SK-N-SH treated with all-trans-retinoic acid at 6 μM for 48 hours (cell line): ENCODE data around the gene NINJ2.
A peak's percentile ranks its signal among the peaks of the same experiment; 100 is the strongest.

ENCODE experiments used
- ATAC-seq: fragments of 200-7000 bp; cut with Tn5 transposase; 3 replicates; pipeline ENCODE4 v1.9.1; 2020; ENCODE audit warnings: mild to moderate bottlenecking, moderate library complexity
- ARNTL ChIP-seq: fragments of 450-650 bp; formaldehyde crosslinking; IDR thresholded peaks from 2 replicates; pipeline ENCODE4 v1.5.0; 2020; ENCODE audit warnings: low read depth, mild to moderate bottlenecking, moderate library complexity, borderline replicate concordance
- CSDC2 ChIP-seq: fragments of 250-450 bp; sonication (Bioruptor Pico); IDR thresholded peaks from 2 replicates; pipeline ENCODE4 v1.5.0; 2020; ENCODE audit warnings: mild to moderate bottlenecking, moderate library complexity
- ESRRG ChIP-seq: fragments of 250-450 bp; sonication (Bioruptor Pico); IDR thresholded peaks from 2 replicates; pipeline ENCODE4 v1.6.1; 2021; ENCODE audit warnings: mild to moderate bottlenecking
- GLIS3 ChIP-seq: fragments of 250-450 bp; sonication (Bioruptor Pico); IDR thresholded peaks from 2 replicates; pipeline ENCODE4 v1.5.0; 2020; ENCODE audit warnings: mild to moderate bottlenecking, moderate library complexity
- ISL1 ChIP-seq: fragments of 250-450 bp; sonication (Bioruptor Pico); IDR thresholded peaks from 2 replicates; pipeline ENCODE4 v2.1.2; 2022; ENCODE audit warnings: mild to moderate bottlenecking, moderate library complexity
- OSR1 ChIP-seq: fragments of 250-450 bp; sonication (Bioruptor Pico); IDR thresholded peaks from 2 replicates; pipeline ENCODE4 v1.8.0; 2022; ENCODE audit warnings: moderate library complexity, mild to moderate bottlenecking, inconsistent platforms
- RARB ChIP-seq: fragments of 250-450 bp; sonication (Bioruptor Pico); IDR thresholded peaks from 2 replicates; pipeline ENCODE4 v1.8.0; 2021; ENCODE audit warnings: mild to moderate bottlenecking, moderate library complexity
- SNAI2 ChIP-seq: fragments of 250-450 bp; sonication (Bioruptor Pico); IDR thresholded peaks from 2 replicates; pipeline ENCODE4 v1.5.0; 2020; ENCODE audit warnings: mild to moderate bottlenecking, moderate library complexity
- TCF4 ChIP-seq: fragments of 250-450 bp; sonication (Bioruptor Pico); IDR thresholded peaks from 2 replicates; pipeline ENCODE4 v1.8.0; 2021; ENCODE audit warnings: mild to moderate bottlenecking, moderate library complexity, borderline replicate concordance
- TOX ChIP-seq: fragments of 250-450 bp; sonication (Bioruptor Pico); IDR thresholded peaks from 2 replicates; pipeline ENCODE4 v1.8.0; 2021; ENCODE audit warnings: mild to moderate bottlenecking, moderate library complexity, borderline replicate concordance
- TSHZ2 ChIP-seq: fragments of 250-450 bp; sonication (Bioruptor Pico); IDR thresholded peaks from 2 replicates; pipeline ENCODE4 v1.5.0; 2020; ENCODE audit warnings: mild to moderate bottlenecking, moderate library complexity
- ZC3H10 ChIP-seq: fragments of 250-450 bp; sonication (Bioruptor Pico); IDR thresholded peaks from 2 replicates; pipeline ENCODE4 v1.5.1; 2021; ENCODE audit warnings: mild to moderate bottlenecking, moderate library complexity
- ZFP3 ChIP-seq: fragments of 250-450 bp; sonication (Bioruptor Pico); IDR thresholded peaks from 2 replicates; pipeline ENCODE4 v1.5.0; 2020; ENCODE audit warnings: mild to moderate bottlenecking, moderate library complexity
- ZFP30 ChIP-seq: fragments of 450-650 bp; formaldehyde crosslinking; IDR thresholded peaks from 2 replicates; pipeline ENCODE4 v1.5.0; 2022; ENCODE audit warnings: mild to moderate bottlenecking, moderate library complexity
- ZNF565 ChIP-seq: fragments of 450-650 bp; formaldehyde crosslinking; conservative IDR thresholded peaks from 2 replicates; pipeline ENCODE4 v1.5.0; 2020; ENCODE audit warnings: low read depth, mild to moderate bottlenecking, moderate library complexity
- ZNF70 ChIP-seq: fragments of 450-650 bp; formaldehyde crosslinking; IDR thresholded peaks from 2 replicates; pipeline ENCODE4 v1.5.0; 2020; ENCODE audit warnings: mild to moderate bottlenecking, moderate library complexity
- ZNF8 ChIP-seq: fragments of 450-650 bp; formaldehyde crosslinking; IDR thresholded peaks from 2 replicates; pipeline ENCODE4 v1.5.0; 2020; ENCODE audit warnings: mild to moderate bottlenecking, moderate library complexity
- TF ChIP-seq, protein P1 (sequence below): fragments of 250-450 bp; sonication (Bioruptor Pico); IDR thresholded peaks from 2 replicates; pipeline ENCODE4 v1.5.1; 2021; ENCODE audit warnings: mild to moderate bottlenecking, moderate library complexity
- TF ChIP-seq, protein P2 (sequence below): fragments of 250-450 bp; sonication (Bioruptor Pico); IDR thresholded peaks from 2 replicates; pipeline ENCODE4 v1.8.0; 2021; ENCODE audit warnings: low read depth, mild to moderate bottlenecking, moderate library complexity, borderline replicate concordance
- TF ChIP-seq, protein P3 (sequence below): fragments of 250-450 bp; sonication (Bioruptor Pico); IDR thresholded peaks from 2 replicates; pipeline ENCODE4 v1.8.0; 2020; ENCODE audit warnings: mild to moderate bottlenecking, moderate library complexity, borderline replicate concordance

The NINJ2 gene

DNA sequence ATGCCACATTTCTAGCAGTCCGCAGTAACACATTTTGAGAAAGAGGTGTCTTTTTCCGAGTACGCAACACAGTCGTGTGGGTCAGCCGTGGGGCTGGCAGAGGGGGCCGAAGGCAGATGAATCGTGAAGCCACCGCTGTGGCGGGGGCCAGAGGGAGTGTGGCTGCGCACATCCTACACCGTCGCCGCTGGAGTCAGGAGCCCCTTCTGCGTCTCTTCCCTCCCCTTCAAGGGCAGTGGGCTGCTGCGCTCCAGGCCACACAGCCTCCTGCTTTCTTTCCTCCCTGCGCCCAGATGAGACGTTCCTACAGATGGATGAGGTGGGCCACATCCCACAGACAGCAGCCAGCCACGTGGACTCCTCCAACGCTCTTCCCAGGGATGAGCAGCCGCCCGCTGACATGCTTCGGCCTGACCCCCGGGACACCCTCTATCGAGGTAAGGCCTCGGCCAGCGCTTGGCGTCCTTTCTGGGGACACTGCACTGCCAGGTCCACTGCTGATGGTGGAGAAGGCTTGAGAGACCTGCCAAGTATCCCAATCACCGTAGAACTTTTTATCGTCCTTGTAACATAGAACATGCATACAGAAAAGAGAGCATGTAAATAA is 113.7 kb downstream of the NINJ2 start:
- no peak for ATAC-seq
- no peak for TF ChIP-seq GLIS3 (CRISPR knock-in tag)
- no peak for TF ChIP-seq TOX (CRISPR knock-in tag)
- TF ChIP-seq RARB (CRISPR knock-in tag): no peak
- TF ChIP-seq TCF4 (CRISPR knock-in tag): no peak
- TF ChIP-seq ZFP30 (CRISPR knock-in tag): no peak
- no peak for TF ChIP-seq ESRRG (CRISPR knock-in tag)
- no peak for TF ChIP-seq ZC3H10
- no peak for TF ChIP-seq ZNF70 (CRISPR knock-in tag)
- no peak for TF ChIP-seq OSR1 (CRISPR knock-in tag)
- TF ChIP-seq SNAI2 (CRISPR knock-in tag): no peak
- no peak for TF ChIP-seq CSDC2 (CRISPR knock-in tag)
- no peak for TF ChIP-seq TSHZ2 (CRISPR knock-in tag)
- TF ChIP-seq ZFP3: no peak
- TF ChIP-seq ARNTL (CRISPR knock-in tag): no peak
- TF ChIP-seq ZNF8: no peak
- TF ChIP-seq ISL1: no peak
- TF ChIP-seq, protein P1, sequence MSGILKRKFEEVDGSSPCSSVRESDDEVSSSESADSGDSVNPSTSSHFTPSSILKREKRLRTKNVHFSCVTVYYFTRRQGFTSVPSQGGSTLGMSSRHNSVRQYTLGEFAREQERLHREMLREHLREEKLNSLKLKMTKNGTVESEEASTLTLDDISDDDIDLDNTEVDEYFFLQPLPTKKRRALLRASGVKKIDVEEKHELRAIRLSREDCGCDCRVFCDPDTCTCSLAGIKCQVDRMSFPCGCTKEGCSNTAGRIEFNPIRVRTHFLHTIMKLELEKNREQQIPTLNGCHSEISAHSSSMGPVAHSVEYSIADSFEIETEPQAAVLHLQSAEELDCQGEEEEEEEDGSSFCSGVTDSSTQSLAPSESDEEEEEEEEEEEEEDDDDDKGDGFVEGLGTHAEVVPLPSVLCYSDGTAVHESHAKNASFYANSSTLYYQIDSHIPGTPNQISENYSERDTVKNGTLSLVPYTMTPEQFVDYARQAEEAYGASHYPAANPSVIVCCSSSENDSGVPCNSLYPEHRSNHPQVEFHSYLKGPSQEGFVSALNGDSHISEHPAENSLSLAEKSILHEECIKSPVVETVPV (CRISPR knock-in tag): no peak

- no peak for ATAC-seq
- no peak for TF ChIP-seq RARB (CRISPR knock-in tag)
- TF ChIP-seq OSR1 (CRISPR knock-in tag): no peak
- no peak for TF ChIP-seq ZNF565 (CRISPR knock-in tag)
- TF ChIP-seq, protein P2, sequence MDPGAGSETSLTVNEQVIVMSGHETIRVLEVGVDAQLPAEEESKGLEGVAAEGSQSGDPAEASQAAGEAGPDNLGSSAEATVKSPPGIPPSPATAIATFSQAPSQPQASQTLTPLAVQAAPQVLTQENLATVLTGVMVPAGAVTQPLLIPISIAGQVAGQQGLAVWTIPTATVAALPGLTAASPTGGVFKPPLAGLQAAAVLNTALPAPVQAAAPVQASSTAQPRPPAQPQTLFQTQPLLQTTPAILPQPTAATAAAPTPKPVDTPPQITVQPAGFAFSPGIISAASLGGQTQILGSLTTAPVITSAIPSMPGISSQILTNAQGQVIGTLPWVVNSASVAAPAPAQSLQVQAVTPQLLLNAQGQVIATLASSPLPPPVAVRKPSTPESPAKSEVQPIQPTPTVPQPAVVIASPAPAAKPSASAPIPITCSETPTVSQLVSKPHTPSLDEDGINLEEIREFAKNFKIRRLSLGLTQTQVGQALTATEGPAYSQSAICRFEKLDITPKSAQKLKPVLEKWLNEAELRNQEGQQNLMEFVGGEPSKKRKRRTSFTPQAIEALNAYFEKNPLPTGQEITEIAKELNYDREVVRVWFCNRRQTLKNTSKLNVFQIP (CRISPR knock-in tag): no peak
- TF ChIP-seq ESRRG (CRISPR knock-in tag): no peak
- no peak for TF ChIP-seq ZNF70 (CRISPR knock-in tag)
- no peak for TF ChIP-seq TCF4 (CRISPR knock-in tag)
- TF ChIP-seq ZNF8: no peak
These were observed 115.3 kb downstream of the NINJ2 start for GRCh38 chr12:547883-548470.

DNA sequence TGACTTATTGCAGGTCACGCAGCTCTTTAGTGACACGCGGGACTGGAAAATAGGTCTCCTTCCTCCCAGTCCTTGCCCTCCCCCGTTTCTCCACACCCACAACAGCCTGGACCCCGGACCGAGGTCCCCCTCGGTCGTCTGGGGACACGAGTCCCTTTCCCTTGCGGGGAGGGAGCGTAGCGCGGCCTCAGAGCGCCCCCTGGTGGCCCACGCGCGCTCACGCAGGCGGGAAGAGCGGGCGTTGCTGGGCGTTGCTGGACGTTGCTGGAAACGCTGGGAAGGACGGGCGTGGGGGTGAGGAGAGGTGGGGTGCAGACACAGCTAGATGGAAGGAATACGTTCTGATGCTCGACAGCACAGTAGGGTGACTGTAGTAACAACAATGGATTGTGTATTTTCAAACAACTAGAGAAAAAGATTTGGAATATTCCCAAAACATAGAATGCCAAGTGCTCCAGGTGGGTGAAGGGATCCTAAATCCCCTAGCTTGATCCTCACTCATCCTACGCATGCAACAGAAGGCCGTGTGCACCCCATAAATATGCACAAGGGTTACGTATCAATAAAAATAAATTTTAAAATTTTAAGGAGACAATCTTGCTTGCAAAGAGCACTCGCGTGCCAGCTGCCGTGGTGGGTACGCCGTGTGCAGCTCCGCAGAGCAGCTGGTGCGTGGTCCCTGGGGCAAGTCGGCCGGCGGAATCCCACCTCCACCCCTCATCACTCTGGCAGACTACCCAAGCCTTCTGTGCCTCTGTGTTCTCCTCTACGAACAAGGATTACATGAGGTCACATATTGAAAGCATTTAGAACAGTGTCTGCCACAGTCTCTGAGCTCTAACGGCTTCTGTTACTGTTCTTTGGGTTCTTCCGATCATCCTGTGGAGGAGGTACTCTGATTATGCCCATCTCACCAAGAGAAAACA is 116.1 kb downstream of the NINJ2 start:
- TF ChIP-seq ZNF8 (no peak), RARB (CRISPR knock-in tag) (no peak), ZNF70 (CRISPR knock-in tag) (no peak), CSDC2 (CRISPR knock-in tag) (no peak)
- TF ChIP-seq, protein P3, sequence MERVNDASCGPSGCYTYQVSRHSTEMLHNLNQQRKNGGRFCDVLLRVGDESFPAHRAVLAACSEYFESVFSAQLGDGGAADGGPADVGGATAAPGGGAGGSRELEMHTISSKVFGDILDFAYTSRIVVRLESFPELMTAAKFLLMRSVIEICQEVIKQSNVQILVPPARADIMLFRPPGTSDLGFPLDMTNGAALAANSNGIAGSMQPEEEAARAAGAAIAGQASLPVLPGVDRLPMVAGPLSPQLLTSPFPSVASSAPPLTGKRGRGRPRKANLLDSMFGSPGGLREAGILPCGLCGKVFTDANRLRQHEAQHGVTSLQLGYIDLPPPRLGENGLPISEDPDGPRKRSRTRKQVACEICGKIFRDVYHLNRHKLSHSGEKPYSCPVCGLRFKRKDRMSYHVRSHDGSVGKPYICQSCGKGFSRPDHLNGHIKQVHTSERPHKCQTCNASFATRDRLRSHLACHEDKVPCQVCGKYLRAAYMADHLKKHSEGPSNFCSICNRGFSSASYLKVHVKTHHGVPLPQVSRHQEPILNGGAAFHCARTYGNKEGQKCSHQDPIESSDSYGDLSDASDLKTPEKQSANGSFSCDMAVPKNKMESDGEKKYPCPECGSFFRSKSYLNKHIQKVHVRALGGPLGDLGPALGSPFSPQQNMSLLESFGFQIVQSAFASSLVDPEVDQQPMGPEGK (CRISPR knock-in tag): no peak
- ATAC-seq: peak; percentile 91
